Liver (tissue), 9 donors: ENCODE results near the gene FRG1. TPM values are rescaled to one million over a fixed set of nuclear protein-coding genes. Genes with fewer than 3 reads are reported as not detected.
A peak's percentile ranks its signal among the peaks of the same experiment; 100 is the strongest.
"Not testable (repeated sequence)": the region's sequence is repeated elsewhere in the genome, so short reads cannot be mapped to it uniquely, and the experiment has no call there.

Source experiments
- DNase-seq: peaks from one replicate; pipeline ENCODE4 v3.0.0-alpha.2; 2017; ENCODE audit warnings: low spot score
- H3K27ac ChIP-seq, 2 donors: one replicate each; pipeline ENCODE4 v1.7.0; 2013; ENCODE audit warnings: inconsistent platforms in 2 of 2, low read length in 2 of 2, control low read depth in 1 of 2, low read depth in 1 of 2, mild to moderate bottlenecking in 1 of 2
- H3K27me3 ChIP-seq, 4 donors: one replicate each; pipeline versions ENCODE4 v1.6.1 to v1.7.0; 2013; ENCODE audit warnings: low read length in 3 of 4, inconsistent platforms in 1 of 4, mild to moderate bottlenecking in 1 of 4, moderate library complexity in 1 of 4; ENCODE audit not compliant: control insufficient read depth in 4 of 4, insufficient read depth in 4 of 4
- H3K36me3 ChIP-seq, 4 donors: one replicate each; pipeline versions ENCODE4 v1.6.1 to v1.7.0; 2013; ENCODE audit warnings: low read length in 3 of 4, mild to moderate bottlenecking in 3 of 4, low read depth in 1 of 4, moderate library complexity in 1 of 4; ENCODE audit not compliant: control insufficient read depth in 4 of 4, insufficient read depth in 3 of 4
- H3K4me1 ChIP-seq, 4 donors: one replicate each; pipeline versions ENCODE4 v1.6.1 to v1.7.0; 2013; ENCODE audit warnings: low read length in 3 of 4, mild to moderate bottlenecking in 3 of 4, moderate library complexity in 1 of 4; ENCODE audit not compliant: control insufficient read depth in 4 of 4, insufficient read depth in 4 of 4
- H3K4me3 ChIP-seq, 3 donors: one replicate each; pipeline versions ENCODE4 v1.6.1 to v1.7.0; 2013; ENCODE audit warnings: low read length in 3 of 3, control low read depth in 1 of 3, low read depth in 1 of 3, mild to moderate bottlenecking in 1 of 3
- H3K9ac ChIP-seq, 2 donors: one replicate each; pipeline ENCODE4 v1.7.0; 2013; ENCODE audit warnings: low read length in 2 of 2, mild to moderate bottlenecking in 2 of 2, moderate library complexity in 2 of 2, control low read depth in 1 of 2, low read depth in 1 of 2
- H3K9me3 ChIP-seq, 4 donors: one replicate each; pipeline versions ENCODE4 v1.6.1 to v1.7.0; 2013; ENCODE audit warnings: low read length in 3 of 4; ENCODE audit not compliant: control insufficient read depth in 4 of 4
- ATF3 ChIP-seq: IDR thresholded peaks from 2 replicates; pipeline ENCODE4 v1.6.1; 2016; ENCODE audit warnings: antibody characterized with exemption
- CTCF ChIP-seq: fragments of 150-350 bp; IDR thresholded peaks from 2 replicates; pipeline ENCODE4 v1.5.1; 2017; ENCODE audit warnings: improper control_type of control experiment, low read depth, low read length; ENCODE audit not compliant: missing input control
- FOXA1 ChIP-seq: IDR thresholded peaks from 2 replicates; pipeline ENCODE4 v1.6.1; 2016; ENCODE audit warnings: antibody characterized with exemption
- FOXA2 ChIP-seq: IDR thresholded peaks from 2 replicates; pipeline ENCODE4 v1.6.1; 2016; ENCODE audit warnings: antibody characterized with exemption
- GABPA ChIP-seq, 2 donors: IDR thresholded peaks in 1 of 2; conservative IDR thresholded peaks in 1 of 2; 2 replicates each; pipeline ENCODE4 v1.6.1; 2016; ENCODE audit warnings: antibody characterized with exemption in 2 of 2, mild to moderate bottlenecking in 1 of 2, moderate library complexity in 1 of 2
- HNF4A ChIP-seq, 2 donors: conservative IDR thresholded peaks; 2 replicates each; pipeline ENCODE4 v1.6.1; 2016; ENCODE audit warnings: antibody characterized with exemption in 2 of 2, mild to moderate bottlenecking in 2 of 2
- HNF4G ChIP-seq: IDR thresholded peaks from 2 replicates; pipeline ENCODE4 v1.6.1; 2016; ENCODE audit warnings: antibody characterized with exemption
- JUND ChIP-seq, 2 donors: IDR thresholded peaks; 2 replicates each; pipeline ENCODE4 v1.6.1; 2016; ENCODE audit warnings: antibody characterized with exemption in 2 of 2
- MAX ChIP-seq: IDR thresholded peaks from 2 replicates; pipeline ENCODE4 v1.6.1; 2016; ENCODE audit warnings: antibody characterized with exemption
- RAD21 ChIP-seq, 2 donors: IDR thresholded peaks; 2 replicates each; pipeline ENCODE4 v1.6.1; 2016; ENCODE audit warnings: antibody characterized with exemption in 2 of 2, mild to moderate bottlenecking in 2 of 2
- REST ChIP-seq: IDR thresholded peaks from 2 replicates; pipeline ENCODE4 v1.6.1; 2016; ENCODE audit warnings: antibody characterized with exemption, mild to moderate bottlenecking
- RXRA ChIP-seq, 2 donors: IDR thresholded peaks; 2 replicates each; pipeline ENCODE4 v1.6.1; 2017 to 2018; ENCODE audit warnings: antibody characterized with exemption in 2 of 2, mild to moderate bottlenecking in 1 of 2
- SP1 ChIP-seq: IDR thresholded peaks from 2 replicates; pipeline ENCODE4 v1.6.1; 2018; ENCODE audit warnings: antibody characterized with exemption, mild to moderate bottlenecking
- YY1 ChIP-seq: IDR thresholded peaks from 2 replicates; pipeline ENCODE4 v1.6.1; 2016; ENCODE audit warnings: antibody characterized with exemption, mild to moderate bottlenecking
- WGBS: extraction: QIAGEN DNeasy Blood & Tissue Kit; methylation state at CpG from one replicate; pipeline ENCODE4 v1.1.7; 2013; 5-methylcytosine and 5-hydroxymethylcytosine counted together
- polyA plus RNA-seq, 2 donors: library from polyadenylated mRNA; stranded (reverse) in 1 of 2; unstranded in 1 of 2; fragments of 200-250 nt in 1 of 2; fragments of >200 nt in 1 of 2; fragmentation: Nextera tagmentation in 1 of 2; extraction: Ambion mirVana in 1 of 2; gene quantifications; one replicate each; pipeline versions ENCODE4 v1.2.1 to v1.2.3, GENCODE V29; 2013 to 2015
- total RNA-seq, 2 donors: library from RNA; depleted of rRNA; stranded (reverse); fragments of >200 nt; gene quantifications; one replicate each; pipeline ENCODE4 v1.2.3, GENCODE V29; 2014
- donor health status: healthy.
- donor health status: healthy.
- donor health status: healthy.
- donor health status: healthy.
- donor health status: healthy.

FRG1 gene
- total and polyA plus RNA-seq, 4 donors: 11.5 to 19.5 (median 16.4) TPM

GRCh38 chr4:189897667-189898066 lies 43.0 kb upstream of the FRG1 start:
- no peak for DNase-seq
- Histone ChIP-seq H3K27ac (no peak overlapping the region), H3K4me1 (no peaks in the 10 kb centered on the region), H3K4me3 (no peak overlapping the region), H3K9me3 (no peaks in the 10 kb centered on the region), H3K9ac (no peak overlapping the region), H3K36me3 (no peaks in the 10 kb centered on the region), H3K27me3 (no peaks in the 10 kb centered on the region)
- TF ChIP-seq JUND (IDR thresholded peaks at IDR 0.05): no peak
- TF ChIP-seq ATF3: no peak
- TF ChIP-seq MAX: no peak
- no peak for TF ChIP-seq HNF4G
- TF ChIP-seq HNF4A (conservative IDR thresholded peaks at IDR 0.05): no peak
- no peak for TF ChIP-seq YY1
- TF ChIP-seq FOXA2: no peak
- TF ChIP-seq SP1: no peak
- no peak for TF ChIP-seq FOXA1
- TF ChIP-seq GABPA (IDR thresholded peaks at IDR 0.05 in 1 of 2, conservative IDR thresholded peaks at IDR 0.05 in 1 of 2): no peak
- TF ChIP-seq RXRA (IDR thresholded peaks at IDR 0.05): no peak
- no peak for TF ChIP-seq REST
- 82% methylated on average over 3 of the region's 3 CpGs for WGBS

GRCh38 chr4:189899481-189900015 lies 41.1 kb upstream of the FRG1 start:
- H3K36me3 ChIP-seq, DNase-seq, H3K4me1 ChIP-seq, H3K27me3 ChIP-seq, H3K9me3 ChIP-seq, H3K9ac ChIP-seq, H3K4me3 ChIP-seq, H3K27ac ChIP-seq: not testable (repeated sequence)
- WGBS: 61% methylated on average over 3 of the region's 3 CpGs

- H3K27me3 ChIP-seq, H3K4me1 ChIP-seq, H3K9me3 ChIP-seq, H3K27ac ChIP-seq, H3K4me3 ChIP-seq, H3K9ac ChIP-seq, H3K36me3 ChIP-seq: not testable (repeated sequence)
- peak; percentile 39 for DNase-seq
- TF ChIP-seq CTCF (peak; percentile 51), RAD21 (IDR thresholded peaks at IDR 0.05) (peak; percentile 71 to 78)
- WGBS: 33% methylated on average over 6 of the region's 6 CpGs
Measured at GRCh38 chr4:189904420-189905027, 36.1 kb upstream of the FRG1 start.
